Ramos (cell line): ENCODE results near the gene KLF16.

Experiments
- in situ Hi-C: fragments of 300-500 bp; cut with MboI; formaldehyde crosslinking; loops from one replicate; pipeline ENCODE4 v1.14.3; 2022; ENCODE audit warnings: low sequenced_read_pairs; ENCODE audit not compliant: unreplicated experiment

KLF16 gene

GRCh38 chr19:1812426-1813191 is 50.8 kb downstream of the KLF16 start:
- in situ Hi-C loops: no loop called here

GRCh38 chr19:1811942-1812425 is 51.4 kb downstream of the KLF16 start, which contains the start of gene ATP8B3:
Gene ATP8B3 (minus strand): TSS chr19:1812276. CDS start chr19:1811736, 540 bp downstream.
- in situ Hi-C loops: no loop called here

- in situ Hi-C loops: no loop called here
Observed at GRCh38 chr19:1811472-1811894, 51.9 kb downstream of the KLF16 start.

GRCh38 chr19:1810439-1811160 is 52.8 kb downstream of the KLF16 start:
- in situ Hi-C loops: no loop called here

- in situ Hi-C loops: no loop called here
Observed at GRCh38 chr19:1809678-1810077, 53.7 kb downstream of the KLF16 start.

GRCh38 chr19:1808395-1808731 is 55.0 kb downstream of the KLF16 start:
- in situ Hi-C loops: no loop called here

- in situ Hi-C loops: no loop called here
Observed at GRCh38 chr19:1807695-1808394, 55.5 kb downstream of the KLF16 start.

- in situ Hi-C loops: no loop called here
Observed at GRCh38 chr19:1807030-1807694, 56.2 kb downstream of the KLF16 start.

- in situ Hi-C loops: no loop called here
Observed at GRCh38 chr19:1806184-1807029, 57.0 kb downstream of the KLF16 start.

- in situ Hi-C loops: no loop called here
Observed at GRCh38 chr19:1805401-1806183, 57.8 kb downstream of the KLF16 start.

- in situ Hi-C loops: no loop called here
Observed at GRCh38 chr19:1804858-1805257, 58.5 kb downstream of the KLF16 start.
